ENCODE results near the gene TBPL2. TPM values are rescaled to one million over a fixed set of nuclear protein-coding genes. Genes with fewer than 3 reads are reported as not detected.
"Not testable (repeated sequence)": the region's sequence is repeated elsewhere in the genome, so short reads cannot be mapped to it uniquely, and the experiment has no call there.

The TBPL2 gene
- total RNA-seq, 2 experiments from 2014 or later: not detected

DNA sequence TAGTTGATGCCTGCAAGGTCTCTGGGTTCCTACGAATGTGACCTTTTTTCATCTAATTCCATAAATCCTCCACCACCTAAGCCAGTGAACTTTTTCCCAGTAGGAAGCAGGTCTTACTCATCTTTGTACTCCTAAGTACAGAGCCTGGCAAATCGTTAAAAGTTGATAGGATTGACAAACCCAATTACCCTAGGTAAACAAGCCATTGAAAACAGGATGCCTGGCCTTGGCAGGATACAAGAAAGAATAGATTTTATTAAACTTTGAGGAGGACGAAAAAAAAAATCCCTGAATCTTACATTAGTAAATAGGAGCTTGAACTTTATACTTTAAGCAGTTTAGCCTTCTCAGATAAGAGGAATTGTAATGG lies 5.6 kb downstream of the TBPL2 start:
- ChIA-PET POLR2A (no interaction called here), CTCF (interaction anchor here (0.6 to 1.8 kb wide), 4 partner anchors 9 to 523 kb away, joined by 3 to 4 read pairs (median 4); no protein-coding TSS in a partner anchor)
- H3K4me3 Mint-ChIP-seq: no peak overlapping the region
- H3K9me3 Mint-ChIP-seq: no peaks in the 10 kb centered on the region
- H3K4me1 Mint-ChIP-seq: peaks cover 27% of the 10 kb centered on the region
- DNase-seq: no peak
- no peak overlapping the region for H3K27ac Mint-ChIP-seq
- no peaks in the 10 kb centered on the region for H3K27me3 Mint-ChIP-seq
- H3K36me3 Mint-ChIP-seq (ENCODE audit: low read depth): no peaks in the 10 kb centered on the region

DNA sequence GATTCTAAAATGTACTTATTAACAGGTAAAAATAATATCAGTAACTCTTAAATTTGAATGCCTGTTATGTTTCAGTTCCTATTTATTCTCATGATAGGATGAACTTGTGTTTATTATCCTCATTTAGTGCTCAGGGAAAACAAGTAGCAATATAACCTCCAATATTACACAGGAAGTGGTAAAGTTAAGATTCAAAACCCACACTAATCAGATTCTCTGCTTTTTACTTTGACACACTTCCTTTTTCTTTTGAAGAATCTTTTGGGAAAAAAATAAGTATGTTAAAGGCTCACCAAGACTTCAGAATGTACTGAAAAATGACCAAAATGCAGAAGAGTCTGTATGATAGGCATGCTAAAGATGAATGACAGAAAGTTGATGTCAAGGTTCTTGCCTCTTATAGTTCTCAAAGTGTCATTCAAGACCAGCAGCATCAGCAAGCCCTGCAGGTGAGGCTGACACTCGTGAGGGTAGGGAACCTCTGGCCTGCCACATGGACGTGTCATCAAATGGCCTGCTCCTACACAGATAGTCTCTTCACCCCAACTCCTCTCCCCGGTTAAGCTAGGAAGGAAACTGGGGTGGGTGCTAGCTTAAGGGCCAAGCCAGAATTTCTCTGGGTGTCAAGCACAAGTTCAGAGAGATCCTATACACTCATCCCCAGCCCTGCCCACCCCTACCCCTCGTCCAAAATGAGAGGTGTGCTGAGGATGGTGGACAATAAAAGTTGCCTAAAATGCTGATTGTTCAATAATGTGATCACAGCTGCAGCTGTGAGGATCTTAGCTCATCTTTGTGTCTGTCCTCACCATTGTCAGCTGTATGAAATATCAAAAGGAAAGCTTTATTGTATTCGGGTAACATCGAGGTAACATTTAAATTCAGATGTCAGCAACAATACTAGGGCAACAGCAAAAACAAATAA lies 6.3 kb downstream of the TBPL2 start:
- CTCF ChIA-PET: interaction anchor here (0.6 to 1.8 kb wide), 4 partner anchors 10 to 524 kb away, joined by 3 to 4 read pairs (median 4); no protein-coding TSS in a partner anchor
- H3K9me3 Mint-ChIP-seq: no peaks in the 10 kb centered on the region
- peak; percentile 10 for DNase-seq
- peak overlapping the region; percentile 71 for H3K27ac Mint-ChIP-seq
- H3K27me3 Mint-ChIP-seq: no peaks in the 10 kb centered on the region
- H3K4me1 Mint-ChIP-seq: peaks cover 28% of the 10 kb centered on the region
- POLR2A ChIA-PET: no interaction called here
- peak overlapping the region; percentile 17 for H3K4me3 Mint-ChIP-seq
- no peaks in the 10 kb centered on the region for H3K36me3 Mint-ChIP-seq (ENCODE audit: low read depth)

DNA sequence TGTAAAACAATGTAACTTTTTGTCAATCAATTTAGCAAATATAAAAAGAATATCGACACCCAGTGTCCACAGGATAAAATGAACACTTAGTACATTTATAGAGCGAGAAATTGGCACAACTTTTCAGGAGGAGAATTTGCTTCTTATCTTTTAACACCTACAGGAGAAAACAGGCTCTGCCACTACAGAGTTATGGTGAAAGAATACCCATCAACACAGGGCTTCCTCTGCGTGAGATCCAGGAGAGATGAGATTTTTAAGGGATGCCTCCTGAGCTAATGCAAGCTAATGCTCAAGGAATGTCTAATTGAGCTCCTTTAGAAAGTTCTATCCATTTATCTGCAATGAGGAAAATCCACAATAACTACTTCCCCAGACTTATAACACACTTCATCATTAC lies 7.8 kb downstream of the TBPL2 start:
- Mint-ChIP-seq H3K9me3 (no peaks in the 10 kb centered on the region), H3K27me3 (no peaks in the 10 kb centered on the region), H3K4me1 (peaks cover 28% of the 10 kb centered on the region), H3K4me3 (no peak overlapping the region), H3K36me3 (ENCODE audit: low read depth) (no peaks in the 10 kb centered on the region), H3K27ac (no peak overlapping the region)
- no peak for DNase-seq
- POLR2A ChIA-PET: no interaction called here
- CTCF ChIA-PET: interaction anchor here (0.6 to 1.3 kb wide), 2 partner anchors 8 to 156 kb away, joined by 3 read pairs; no protein-coding TSS in a partner anchor

DNA sequence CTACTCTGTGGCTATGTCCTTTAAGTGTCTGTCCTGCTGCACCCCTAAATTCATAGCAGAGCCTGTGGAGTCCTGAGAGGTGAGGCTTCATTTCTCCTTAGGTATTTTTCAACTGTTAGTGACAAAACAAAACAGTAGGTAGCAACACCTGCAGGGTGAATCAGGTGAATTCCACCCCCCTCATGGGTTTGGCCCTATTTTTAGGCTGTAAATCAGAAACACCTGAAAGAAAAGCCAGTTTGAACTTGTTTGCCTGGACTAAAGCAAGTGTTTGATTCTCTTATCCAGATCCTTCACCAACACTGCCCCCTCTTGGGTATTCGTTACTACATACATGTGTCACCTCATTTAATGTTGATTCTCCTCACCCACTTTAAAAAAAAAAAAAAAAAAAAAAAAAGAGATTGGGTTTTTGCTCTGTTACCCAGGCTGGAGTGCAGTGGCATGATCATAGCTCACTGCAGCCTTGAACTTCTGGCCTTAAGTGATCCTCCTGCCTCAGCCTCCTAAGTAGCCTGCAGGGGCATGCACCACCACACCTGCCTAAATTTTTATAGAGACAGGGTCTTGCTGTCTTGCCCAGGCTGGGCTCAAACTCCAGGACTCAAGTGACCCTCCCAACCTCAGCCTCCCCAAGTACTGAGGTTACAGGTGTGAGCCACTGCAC lies 10.3 kb downstream of the TBPL2 start:
- POLR2A ChIA-PET: no interaction called here
- Mint-ChIP-seq H3K4me1 (peaks cover 28% of the 10 kb centered on the region), H3K9me3 (no peaks in the 10 kb centered on the region), H3K27ac (peak overlapping the region; percentile 66), H3K27me3 (no peaks in the 10 kb centered on the region), H3K4me3 (no peak overlapping the region), H3K36me3 (ENCODE audit: low read depth) (no peaks in the 10 kb centered on the region)
- DNase-seq: peak; percentile 77
- CTCF ChIA-PET: interaction anchor here (0.6 kb wide), 4 partner anchors 104 to 1039 kb away, joined by 4 read pairs; no protein-coding TSS in a partner anchor

DNA sequence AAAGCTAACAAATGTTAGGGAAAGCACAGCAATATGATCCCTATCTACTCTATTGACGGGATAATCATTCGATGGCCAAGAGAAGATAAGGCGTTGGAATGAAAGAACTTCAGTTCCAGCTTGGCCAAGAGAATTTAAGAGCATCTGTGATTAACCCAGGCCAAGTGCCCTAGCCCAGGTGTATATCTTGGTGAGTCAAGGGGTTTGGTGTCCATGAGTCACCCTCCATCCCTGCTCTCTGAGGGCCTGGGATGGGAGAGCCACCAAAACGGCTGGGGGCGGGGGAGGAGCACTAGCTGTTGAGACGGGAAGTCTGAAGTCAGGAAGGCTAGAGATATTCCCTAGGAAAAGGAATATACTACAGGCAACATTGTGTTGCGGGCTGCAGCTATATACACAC lies 13.0 kb downstream of the TBPL2 start:
- H3K4me3 Mint-ChIP-seq: no peak overlapping the region
- no peaks in the 10 kb centered on the region for H3K9me3 Mint-ChIP-seq
- no peak for DNase-seq
- POLR2A ChIA-PET: interaction anchor here (0.6 kb wide), 1 partner anchor 17 kb away, joined by 3 read pairs; no protein-coding TSS in a partner anchor
- CTCF ChIA-PET: interaction anchor here (0.9 to 1.1 kb wide), 2 partner anchors 9 to 13 kb away, joined by 3 to 5 read pairs; partner anchors contain the start of gene TBPL2
- no peaks in the 10 kb centered on the region for H3K27me3 Mint-ChIP-seq
- H3K27ac Mint-ChIP-seq: no peak overlapping the region
- H3K4me1 Mint-ChIP-seq: peaks cover 5% of the 10 kb centered on the region
- H3K36me3 Mint-ChIP-seq (ENCODE audit: low read depth): no peaks in the 10 kb centered on the region

DNA sequence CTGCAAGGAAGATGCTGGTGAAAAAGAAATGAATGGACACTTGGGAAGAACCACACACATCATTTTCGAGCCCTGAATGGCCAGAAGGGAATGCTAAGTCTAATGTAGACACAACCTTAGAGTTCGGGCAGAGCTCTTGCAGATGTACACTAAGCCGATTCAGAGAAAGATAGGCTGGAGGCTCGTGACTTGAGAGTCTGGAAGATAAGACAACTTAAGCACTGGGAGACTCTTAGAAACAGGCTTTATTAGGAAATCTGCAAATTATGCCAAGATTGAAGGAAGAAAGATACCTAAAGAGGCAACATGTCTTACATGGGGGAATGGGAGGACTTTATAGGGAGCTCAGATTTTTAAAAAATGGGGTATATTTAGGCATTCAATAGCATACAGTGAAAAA lies 13.5 kb downstream of the TBPL2 start:
- Mint-ChIP-seq H3K9me3 (no peaks in the 10 kb centered on the region), H3K27me3 (no peaks in the 10 kb centered on the region), H3K4me1 (peaks cover 4% of the 10 kb centered on the region), H3K36me3 (ENCODE audit: low read depth) (no peaks in the 10 kb centered on the region), H3K4me3 (no peak overlapping the region), H3K27ac (no peak overlapping the region)
- CTCF ChIA-PET: interaction anchor here (0.9 to 1.1 kb wide), 3 partner anchors 9 to 649 kb away, joined by 3 to 5 read pairs (median 3); partner anchors contain the start of gene TBPL2
- no peak for DNase-seq
- POLR2A ChIA-PET: interaction anchor here (0.6 kb wide), 1 partner anchor 17 kb away, joined by 3 read pairs; no protein-coding TSS in a partner anchor

DNA sequence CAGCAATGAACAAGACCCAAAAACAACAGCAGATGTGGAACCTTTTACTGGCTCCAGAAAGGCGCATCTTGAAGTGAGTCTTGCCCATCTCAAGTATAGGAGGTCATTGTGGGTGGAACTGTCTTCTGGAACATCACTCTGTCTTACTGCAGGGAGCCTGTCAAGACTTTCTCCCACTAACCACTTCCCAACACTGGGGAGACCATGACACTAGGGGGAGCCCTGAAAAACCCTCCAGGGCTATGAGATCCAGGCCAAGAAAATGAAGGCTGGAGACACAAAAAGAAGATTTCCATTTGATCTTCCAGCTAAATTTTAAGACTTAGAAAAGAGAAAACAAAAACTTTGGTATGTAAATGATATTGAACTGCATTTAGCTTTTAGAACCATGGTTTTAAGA lies 15.3 kb downstream of the TBPL2 start:
- CTCF ChIA-PET: interaction anchor here (0.5 to 1.8 kb wide), 3 partner anchors 8 to 1153 kb away, joined by 3 read pairs; no protein-coding TSS in a partner anchor
- H3K4me3 Mint-ChIP-seq: no peak overlapping the region

DNA sequence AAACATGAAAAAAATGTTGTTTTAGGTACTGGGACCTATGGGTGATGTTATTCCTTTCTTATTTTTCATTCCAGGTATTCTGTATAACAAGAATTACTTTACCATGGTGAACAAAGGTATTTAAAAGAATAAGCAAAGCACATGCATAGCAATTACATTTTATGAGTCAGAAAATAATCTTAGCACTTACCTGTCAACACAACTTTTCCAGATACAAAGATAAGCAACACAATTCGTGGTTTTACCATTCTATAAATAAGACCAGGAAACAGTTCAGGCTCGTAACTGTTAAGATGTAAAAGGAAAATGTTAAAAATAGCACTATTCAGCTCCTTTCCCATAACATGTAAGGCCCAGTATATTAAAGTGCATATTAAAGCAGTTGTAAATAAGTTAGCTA lies 16.4 kb downstream of the TBPL2 start:
- ChIA-PET CTCF (interaction anchor here (1.4 to 1.8 kb wide), 2 partner anchors 10 to 24 kb away, joined by 3 to 6 read pairs; no protein-coding TSS in a partner anchor), POLR2A (no interaction called here)
- no peaks in the 10 kb centered on the region for H3K9me3 Mint-ChIP-seq
- no peaks in the 10 kb centered on the region for H3K36me3 Mint-ChIP-seq (ENCODE audit: low read depth)
- no peak overlapping the region for H3K27ac Mint-ChIP-seq
- no peak overlapping the region for H3K4me3 Mint-ChIP-seq
- no peaks in the 10 kb centered on the region for H3K27me3 Mint-ChIP-seq
- DNase-seq: no peak
- H3K4me1 Mint-ChIP-seq: no peaks in the 10 kb centered on the region

More for the DNA sequence above, 15.3 kb downstream of the TBPL2 start:
- POLR2A ChIA-PET: no interaction called here
- no peak for DNase-seq
- Mint-ChIP-seq H3K27ac (no peak overlapping the region), H3K36me3 (ENCODE audit: low read depth) (no peaks in the 10 kb centered on the region), H3K4me1 (peaks cover 3% of the 10 kb centered on the region), H3K27me3 (no peaks in the 10 kb centered on the region), H3K9me3 (no peaks in the 10 kb centered on the region)

DNA sequence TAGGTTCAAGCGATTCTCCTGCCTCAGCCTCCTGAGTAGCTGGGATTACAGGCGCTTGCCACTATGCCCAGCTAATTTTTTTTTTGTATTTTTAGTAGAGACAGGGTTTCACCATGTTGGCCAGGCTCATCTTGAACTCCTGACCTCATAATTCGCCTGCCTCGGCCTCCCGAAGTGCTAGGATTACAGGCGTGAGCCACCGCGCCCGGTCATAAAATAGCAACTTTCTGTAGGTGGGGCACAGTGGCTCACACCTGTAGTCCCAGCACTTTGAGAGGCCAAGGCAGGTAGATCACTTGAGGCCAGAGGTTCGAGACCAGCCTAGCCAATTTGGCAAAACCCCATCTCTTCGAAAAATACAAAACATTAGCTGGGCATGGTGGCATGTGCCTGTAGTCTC lies 18.1 kb downstream of the TBPL2 start:
- CTCF ChIA-PET: interaction anchor here (0.9 to 1.2 kb wide), 2 partner anchors 12 to 133 kb away, joined by 3 to 4 read pairs; no protein-coding TSS in a partner anchor
- H3K27ac Mint-ChIP-seq; H3K9me3 Mint-ChIP-seq; H3K4me3 Mint-ChIP-seq; H3K27me3 Mint-ChIP-seq; POLR2A ChIA-PET; H3K4me1 Mint-ChIP-seq; DNase-seq; H3K36me3 Mint-ChIP-seq (ENCODE audit: low read depth): not testable (repeated sequence)

DNA sequence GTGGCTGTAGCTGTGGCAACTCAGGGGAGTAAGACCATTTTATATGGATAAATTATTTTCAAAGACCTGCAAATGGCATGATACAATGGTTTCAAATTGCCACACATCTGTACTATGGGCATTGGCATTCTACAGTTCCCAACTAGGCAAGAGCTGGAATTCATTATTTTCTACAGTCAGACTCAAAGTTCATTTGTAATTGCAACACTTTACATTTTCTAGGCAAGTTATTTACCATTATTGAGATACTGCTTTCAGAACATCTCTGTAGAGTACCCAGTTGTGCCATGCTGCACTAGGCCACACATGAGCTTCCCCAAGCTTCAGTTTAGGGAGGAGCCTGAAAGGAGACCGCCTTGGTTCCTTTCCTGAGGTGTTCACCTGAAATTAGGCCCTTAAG lies 20.8 kb downstream of the TBPL2 start:
- POLR2A ChIA-PET: no interaction called here
- Mint-ChIP-seq H3K27me3 (peaks cover 4% of the 10 kb centered on the region), H3K9me3 (no peaks in the 10 kb centered on the region), H3K36me3 (ENCODE audit: low read depth) (no peaks in the 10 kb centered on the region), H3K4me3 (no peak overlapping the region), H3K4me1 (peaks cover 4% of the 10 kb centered on the region), H3K27ac (no peak overlapping the region)
- no peak for DNase-seq
- CTCF ChIA-PET: interaction anchor here (1.0 kb wide), 1 partner anchor 354 kb away, joined by 3 read pairs; no protein-coding TSS in a partner anchor

DNA sequence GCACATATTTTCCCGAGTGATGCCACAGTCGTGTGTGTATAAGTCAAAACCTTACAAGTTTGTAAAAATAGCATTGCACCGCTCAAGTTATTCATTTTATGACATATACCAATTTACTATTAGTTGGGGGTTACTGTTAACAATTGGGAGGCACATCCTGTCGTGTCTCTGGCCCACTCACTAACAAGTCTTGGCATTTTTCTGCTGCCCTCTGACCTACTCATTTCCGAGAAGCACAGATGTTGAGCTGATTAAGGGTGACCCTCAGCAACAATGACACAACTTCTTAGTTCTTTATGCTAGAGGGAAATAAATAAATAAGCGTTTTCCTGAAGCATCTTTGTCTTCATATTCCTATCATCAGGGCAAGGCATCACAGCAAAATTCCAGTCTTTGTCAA lies 22.0 kb downstream of the TBPL2 start:
- Mint-ChIP-seq H3K27ac (no peak overlapping the region), H3K4me3 (no peak overlapping the region), H3K4me1 (peaks cover 4% of the 10 kb centered on the region), H3K27me3 (peaks cover 4% of the 10 kb centered on the region), H3K9me3 (no peaks in the 10 kb centered on the region), H3K36me3 (ENCODE audit: low read depth) (no peaks in the 10 kb centered on the region)
- no peak for DNase-seq
- ChIA-PET POLR2A (no interaction called here), CTCF (interaction anchor here (1.0 kb wide), 2 partner anchors 64 to 353 kb away, joined by 3 read pairs; no protein-coding TSS in a partner anchor)

DNA sequence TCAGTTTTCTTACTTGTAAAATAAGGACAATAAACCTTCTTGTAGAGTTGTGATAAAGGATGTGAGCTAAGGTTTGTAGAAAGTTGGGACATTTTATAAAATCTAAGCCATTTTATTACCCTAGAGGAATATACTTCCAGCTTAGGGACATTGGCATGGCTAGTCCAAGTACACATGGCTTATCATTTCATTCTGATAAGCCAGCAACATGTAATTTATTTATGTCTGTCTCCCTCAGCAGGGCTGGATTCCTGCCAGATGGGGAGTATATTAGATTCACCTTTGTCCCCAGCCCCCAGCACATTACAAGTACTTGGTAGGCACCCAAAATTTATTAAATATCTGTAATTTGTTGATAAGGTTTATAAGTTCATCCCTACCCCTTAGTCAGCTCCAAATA lies 22.5 kb downstream of the TBPL2 start:
- Mint-ChIP-seq H3K4me3 (no peak overlapping the region), H3K36me3 (ENCODE audit: low read depth) (no peaks in the 10 kb centered on the region), H3K4me1 (peaks cover 4% of the 10 kb centered on the region), H3K9me3 (no peaks in the 10 kb centered on the region), H3K27me3 (peaks cover 4% of the 10 kb centered on the region), H3K27ac (no peak overlapping the region)
- DNase-seq: no peak
- ChIA-PET CTCF (interaction anchor here (0.6 to 0.8 kb wide), 2 partner anchors 28 to 29 kb away, joined by 3 to 4 read pairs; no protein-coding TSS in a partner anchor), POLR2A (no interaction called here)
